Naive thymus-derived CD4-positive, alpha-beta T cell (primary cell): Measurements from ENCODE around the gene LY9. TPM values are rescaled to one million over a fixed set of nuclear protein-coding genes. Genes with fewer than 3 reads are reported as not detected.
A peak's percentile ranks its signal among the peaks of the same experiment; 100 is the strongest.
"Not testable (repeated sequence)": the region's sequence is repeated elsewhere in the genome, so short reads cannot be mapped to it uniquely, and the experiment has no call there.

ENCODE experiments used
- ATAC-seq: fragments of 150-1000 bp; cut with Tn5 transposase; 2 replicates; pipeline ENCODE4 v1.10.0; 2021; ENCODE audit warnings: mild to moderate bottlenecking, moderate library complexity
- CTCF ChIA-PET: fragments of 350-600 bp; sonication (Branson Sonifier 250); formaldehyde crosslinking; loops from one replicate; lab custom pipeline; 2021; ENCODE audit warnings: antibody characterized with exemption; lab: Charles Lee
- POLR2A ChIA-PET: fragments of 350-600 bp; sonication (Branson Sonifier 250); formaldehyde crosslinking; loops from one replicate; lab custom pipeline; 2021; ENCODE audit warnings: antibody characterized with exemption, inconsistent platforms; lab: Charles Lee
- DNase-seq, 9 donors: peaks; one replicate each; pipeline versions ENCODE4 v3.0.0 to v3.0.0-alpha.2; 2020 to 2022; ENCODE audit warnings: mixed read lengths in 1 of 9
- H3K27ac ChIP-seq: one replicate; pipeline ENCODE4 v1.7.0; 2013; ENCODE audit warnings: mild to moderate bottlenecking, low read depth, low read length, moderate library complexity
- H3K27me3 ChIP-seq, 2 donors: one replicate each; pipeline ENCODE4 v1.7.0; 2013; ENCODE audit warnings: low read length in 2 of 2, mild to moderate bottlenecking in 2 of 2, moderate library complexity in 2 of 2; ENCODE audit not compliant: control insufficient read depth in 2 of 2, insufficient read depth in 2 of 2
- H3K36me3 ChIP-seq, 3 experiments: 1 replicate in 2 of 3; 2 replicates in 1 of 3; pipeline ENCODE4 v1.7.0; 2013; ENCODE audit warnings: low read length in 3 of 3, mild to moderate bottlenecking in 3 of 3, moderate library complexity in 1 of 3; ENCODE audit not compliant: insufficient read depth in 3 of 3, control insufficient read depth in 2 of 3
- H3K4me1 ChIP-seq, 2 donors: one replicate each; pipeline ENCODE4 v1.7.0; 2013; ENCODE audit warnings: low read length in 2 of 2, mild to moderate bottlenecking in 2 of 2, moderate library complexity in 1 of 2; ENCODE audit not compliant: control insufficient read depth in 2 of 2, insufficient read depth in 2 of 2
- H3K4me3 ChIP-seq: 2 replicates; pipeline ENCODE4 v1.7.0; 2013; ENCODE audit warnings: mild to moderate bottlenecking, low read length
- H3K9me3 ChIP-seq, 3 experiments: 1 replicate in 2 of 3; 2 replicates in 1 of 3; pipeline ENCODE4 v1.7.0; 2013; ENCODE audit warnings: low read length in 3 of 3; ENCODE audit not compliant: control insufficient read depth in 2 of 3
- H3K27ac Mint-ChIP-seq, 9 donors: one replicate each; pipeline ENCODE4 v1.8.0; 2020 to 2022; ENCODE audit warnings: mixed read lengths in 9 of 9, mild to moderate bottlenecking in 8 of 9, moderate library complexity in 5 of 9, inconsistent platforms in 2 of 9
- H3K27me3 Mint-ChIP-seq, 5 donors: one replicate each; pipeline ENCODE4 v1.8.0; 2021 to 2022; ENCODE audit warnings: mixed read lengths in 5 of 5, mild to moderate bottlenecking in 1 of 5
- H3K36me3 Mint-ChIP-seq, 5 donors: one replicate each; pipeline ENCODE4 v1.8.0; 2020 to 2022; ENCODE audit warnings: mixed read lengths in 5 of 5, mild to moderate bottlenecking in 3 of 5, inconsistent platforms in 1 of 5
- H3K4me1 Mint-ChIP-seq, 7 donors: one replicate each; pipeline ENCODE4 v1.8.0; 2020 to 2022; ENCODE audit warnings: mixed read lengths in 7 of 7, mild to moderate bottlenecking in 3 of 7, inconsistent platforms in 1 of 7
- H3K4me3 Mint-ChIP-seq, 10 donors: one replicate each; pipeline ENCODE4 v1.8.0; 2020 to 2022; ENCODE audit warnings: mild to moderate bottlenecking in 10 of 10, mixed read lengths in 10 of 10, moderate library complexity in 6 of 10, inconsistent platforms in 2 of 10
- H3K9me3 Mint-ChIP-seq, 11 donors: one replicate each; pipeline ENCODE4 v1.8.0; 2020 to 2022; ENCODE audit warnings: mixed read lengths in 11 of 11, mild to moderate bottlenecking in 4 of 11, inconsistent platforms in 1 of 11, moderate library complexity in 1 of 11
- intact Hi-C, 2 donors: fragments of 100-400 bp; cut with micrococcal nuclease; formaldehyde crosslinking; loops; one replicate each; pipeline ENCODE4 v1.15.1; 2023
- polyA plus RNA-seq, 2 donors: library from polyadenylated mRNA; unstranded; fragments of 300-500 nt; fragmentation: Illumina TruSeq; gene quantifications; one replicate each; pipeline ENCODE4 v1.2.3, GENCODE V29; 2021
- total RNA-seq, 6 experiments: library from RNA in 5 of 6; stranded (reverse) in 5 of 6; gene quantifications; 1 replicate in 5 of 6; 2 replicates in 1 of 6; pipeline ENCODE4 v1.2.3 and lab custom pipeline; 2021 to 2026

The LY9 gene
- total and polyA plus RNA-seq, 7 experiments from 2014 or later: 5.6 to 225 (median 140) TPM

GRCh38 chr1:160781186-160781766, 14.7 kb upstream of the LY9 start:
- peak overlapping the region in 2 of 9 donors; percentile 1 to 71 for H3K27ac Mint-ChIP-seq
- no peaks in the 10 kb centered on the region for H3K9me3 Mint-ChIP-seq
- no peaks in the 10 kb centered on the region for H3K27me3 ChIP-seq
- ATAC-seq (no peak), DNase-seq (no peak)
- CTCF ChIA-PET: interaction anchor here (1.0 to 3.3 kb wide), 13 partner anchors 9 to 173 kb away, joined by 3 to 15 read pairs (median 4); partner anchors contain the start of genes ITLN2 and LY9
- no peaks in the 10 kb centered on the region for H3K9me3 ChIP-seq
- intact Hi-C loops: no loop called here
- no peak overlapping the region for H3K4me3 Mint-ChIP-seq
- H3K27ac ChIP-seq: no peak overlapping the region
- no peaks in the 10 kb centered on the region for H3K36me3 ChIP-seq
- H3K36me3 Mint-ChIP-seq: no peaks in the 10 kb centered on the region
- no peak overlapping the region for H3K4me3 ChIP-seq
- peaks cover 0 to 13% of the 10 kb centered on the region in 2 donors for H3K4me1 ChIP-seq
- POLR2A ChIA-PET: interaction anchor here (0.6 to 2.0 kb wide), 7 partner anchors 13 to 171 kb away, joined by 3 to 9 read pairs (median 4); partner anchors contain the start of gene LY9
- peaks cover 0 to 12% (median 0%) of the 10 kb centered on the region in 5 donors for H3K27me3 Mint-ChIP-seq
- H3K4me1 Mint-ChIP-seq: peaks cover 7 to 19% (median 17%) of the 10 kb centered on the region in 7 donors

- no peak for DNase-seq
Measured at GRCh38 chr1:160781914-160782689, 13.9 kb upstream of the LY9 start.

GRCh38 chr1:160782988-160783765, 12.8 kb upstream of the LY9 start:
- ChIA-PET POLR2A (interaction anchor here (1.4 kb wide), 1 partner anchor 16 kb away, joined by 3 read pairs; no protein-coding TSS in a partner anchor), CTCF (interaction anchor here (0.6 to 1.0 kb wide), 4 partner anchors 13 to 207 kb away, joined by 4 to 6 read pairs (median 4); partner anchors contain the start of gene LY9)
- H3K9me3 ChIP-seq, H3K9me3 Mint-ChIP-seq, H3K27ac ChIP-seq, H3K4me3 ChIP-seq, H3K36me3 Mint-ChIP-seq, H3K36me3 ChIP-seq, ATAC-seq, H3K27me3 ChIP-seq: not testable (repeated sequence)
- Mint-ChIP-seq H3K4me1 (peaks cover 0 to 12% (median 11%) of the 10 kb centered on the region in 7 donors), H3K4me3 (peak overlapping the region in 5 of 10 donors; percentile 33 to 56 (median 45)), H3K27me3 (peaks cover 0 to 16% (median 0%) of the 10 kb centered on the region in 5 donors), H3K27ac (peak overlapping the region in 4 of 9 donors; percentile 42 to 73 (median 64))
- intact Hi-C loops: loop anchor here in 1 of 2 donors (1.0 kb wide), 1 partner anchor 15 kb away; no protein-coding TSS in a partner anchor
- H3K4me1 ChIP-seq: peaks cover 0 to 13% of the 10 kb centered on the region in 2 donors
- DNase-seq: peak in 5 of 9 donors; percentile 25 to 52 (median 35)

More at GRCh38 chr1:160781914-160782689, 13.9 kb upstream of the LY9 start:
- CTCF ChIA-PET: interaction anchor here (1.0 to 3.3 kb wide), 13 partner anchors 12 to 173 kb away, joined by 3 to 15 read pairs (median 5); partner anchors contain the start of genes ITLN2 and LY9
- no peaks in the 10 kb centered on the region for H3K9me3 Mint-ChIP-seq
- no peaks in the 10 kb centered on the region for H3K9me3 ChIP-seq
- peak; percentile 80 for ATAC-seq
- peak overlapping the region in 5 of 9 donors; percentile 23 to 81 (median 51) for H3K27ac Mint-ChIP-seq
- peak overlapping the region in 1 of 10 donors; percentile 48 for H3K4me3 Mint-ChIP-seq
- no peak overlapping the region for H3K27ac ChIP-seq
- intact Hi-C loops: loop anchor here in 1 of 2 donors (1.0 kb wide), 1 partner anchor 16 kb away; no protein-coding TSS in a partner anchor
- H3K36me3 ChIP-seq: no peaks in the 10 kb centered on the region
- no peaks in the 10 kb centered on the region for H3K27me3 ChIP-seq
- H3K27me3 Mint-ChIP-seq: peaks cover 0 to 16% (median 0%) of the 10 kb centered on the region in 5 donors
- no peak overlapping the region for H3K4me3 ChIP-seq
- H3K4me1 Mint-ChIP-seq: peaks cover 6 to 19% (median 17%) of the 10 kb centered on the region in 7 donors
- POLR2A ChIA-PET: interaction anchor here (0.6 to 2.0 kb wide), 7 partner anchors 14 to 172 kb away, joined by 3 to 9 read pairs (median 4); partner anchors contain the start of gene LY9
- peaks cover 0 to 13% of the 10 kb centered on the region in 2 donors for H3K4me1 ChIP-seq
- H3K36me3 Mint-ChIP-seq: no peaks in the 10 kb centered on the region

GRCh38 chr1:160789051-160789701, 6.8 kb upstream of the LY9 start:
- intact Hi-C loops: no loop called here
- ChIA-PET CTCF (interaction anchor here (1.0 kb wide), 1 partner anchor 12 kb away, joined by 3 read pairs; no protein-coding TSS in a partner anchor), POLR2A (interaction anchor here (0.7 to 0.8 kb wide), 2 partner anchors 315 to 328 kb away, joined by 3 to 6 read pairs; partner anchors contain the start of genes NIT1 and PFDN2)
- H3K9me3 ChIP-seq: no peaks in the 10 kb centered on the region
- H3K9me3 Mint-ChIP-seq: peaks cover 0 to 1% (median 0%) of the 10 kb centered on the region in 11 donors
- H3K4me3 ChIP-seq: no peak overlapping the region
- DNase-seq: no peak
- no peak overlapping the region for H3K27ac ChIP-seq
- no peak for ATAC-seq
- peaks cover 7 to 12% (median 8%) of the 10 kb centered on the region in 7 donors for H3K4me1 Mint-ChIP-seq
- H3K27ac Mint-ChIP-seq: peak overlapping the region in 1 of 9 donors; percentile 56
- no peaks in the 10 kb centered on the region for H3K36me3 ChIP-seq
- peaks cover 0 to 19% (median 0%) of the 10 kb centered on the region in 5 donors for H3K27me3 Mint-ChIP-seq
- H3K27me3 ChIP-seq: no peaks in the 10 kb centered on the region
- peaks cover 0 to 2% (median 0%) of the 10 kb centered on the region in 5 donors for H3K36me3 Mint-ChIP-seq
- no peaks in the 10 kb centered on the region for H3K4me1 ChIP-seq
- no peak overlapping the region for H3K4me3 Mint-ChIP-seq

- POLR2A ChIA-PET: interaction anchor here (0.8 kb wide), 1 partner anchor 328 kb away, joined by 6 read pairs; the partner anchor contains the start of genes NIT1 and PFDN2
- Mint-ChIP-seq H3K27ac (peak overlapping the region in 5 of 9 donors; percentile 24 to 56 (median 48)), H3K4me1 (peaks cover 12 to 19% (median 16%) of the 10 kb centered on the region in 7 donors), H3K9me3 (peaks cover 0 to 1% (median 0%) of the 10 kb centered on the region in 11 donors), H3K36me3 (peaks cover 0 to 2% (median 0%) of the 10 kb centered on the region in 5 donors), H3K4me3 (no peak overlapping the region), H3K27me3 (peaks cover 0 to 22% (median 0%) of the 10 kb centered on the region in 5 donors)
- peaks cover 0 to 3% of the 10 kb centered on the region in 2 donors for H3K4me1 ChIP-seq
- H3K9me3 ChIP-seq: no peaks in the 10 kb centered on the region
- no peaks in the 10 kb centered on the region for H3K36me3 ChIP-seq
- no peak for DNase-seq
- H3K27me3 ChIP-seq: no peaks in the 10 kb centered on the region
- H3K27ac ChIP-seq: no peak overlapping the region
- no peak overlapping the region for H3K4me3 ChIP-seq
- CTCF ChIA-PET: interaction anchor here (1.0 kb wide), 2 partner anchors 9 to 12 kb away, joined by 3 read pairs; no protein-coding TSS in a partner anchor
- ATAC-seq: peak; percentile 85
- intact Hi-C loops: no loop called here
Measured at GRCh38 chr1:160789702-160790611, 6.0 kb upstream of the LY9 start.
